HepG2 (cell line): ENCODE data around the gene ETV6. TPM values are rescaled to one million over a fixed set of nuclear protein-coding genes. Genes with fewer than 3 reads are reported as not detected.

Source experiments
- CBFB ChIP-seq: sonication (generic); formaldehyde crosslinking; IDR thresholded peaks from 2 replicates; pipeline ENCODE4 v1.4.0; 2020; ENCODE audit warnings: missing genetic modification reagents
- CHD2 ChIP-seq: IDR thresholded peaks from 2 replicates; pipeline ENCODE4 v1.6.1; 2011; ENCODE audit warnings: low read depth, low read length, improper control_type of control experiment
- CHD4 ChIP-seq: fragments of 200-600 bp; sonication (generic); IDR thresholded peaks from 2 replicates; pipeline ENCODE4 v1.7.0; 2017; ENCODE audit warnings: mild to moderate bottlenecking, low read length, borderline replicate concordance
- DR1 ChIP-seq: sonication (generic); formaldehyde crosslinking; IDR thresholded peaks from 2 replicates; pipeline ENCODE4 v1.8.0; 2021; ENCODE audit warnings: mild to moderate bottlenecking, missing genetic modification reagents, inconsistent platforms
- ELF1 ChIP-seq: sonication (generic); formaldehyde crosslinking; IDR thresholded peaks from 2 replicates; pipeline ENCODE4 v1.4.0; 2020; ENCODE audit warnings: missing genetic modification reagents
- GATA4 ChIP-seq: sonication (generic); IDR thresholded peaks from 2 replicates; pipeline ENCODE4 v1.6.1; 2016; ENCODE audit warnings: antibody characterized with exemption, low read depth, borderline replicate concordance
- HNRNPH1 ChIP-seq: fragments of 200-400 bp; formaldehyde crosslinking; optimal IDR thresholded peaks from 2 replicates; pipeline ENCODE3; 2017; ENCODE audit warnings: mild to moderate bottlenecking, low read depth, low read length
- IRF2 ChIP-seq: IDR thresholded peaks from 2 replicates; pipeline ENCODE4 v1.6.1; 2018; ENCODE audit warnings: missing genetic modification reagents, missing compliant biosample characterization
- KLF12 ChIP-seq: sonication (generic); formaldehyde crosslinking; IDR thresholded peaks from 2 replicates; pipeline ENCODE4 v1.4.0; 2020; ENCODE audit warnings: missing genetic modification reagents, borderline replicate concordance
- NKX3-1 ChIP-seq: sonication (generic); formaldehyde crosslinking; IDR thresholded peaks from 2 replicates; pipeline ENCODE4 v1.5.0; 2020; ENCODE audit warnings: missing genetic modification reagents
- PCBP1 ChIP-seq: fragments of 200-400 bp; formaldehyde crosslinking; IDR thresholded peaks from 2 replicates; pipeline ENCODE4 v1.6.1; 2017; ENCODE audit warnings: mild to moderate bottlenecking, low read depth, low read length, borderline replicate concordance
- PITX1 ChIP-seq: sonication (generic); formaldehyde crosslinking; IDR thresholded peaks from 2 replicates; pipeline ENCODE4 v1.5.1; 2020; ENCODE audit warnings: mild to moderate bottlenecking, missing genetic modification reagents
- SIX4 ChIP-seq: sonication (generic); formaldehyde crosslinking; IDR thresholded peaks from 2 replicates; pipeline ENCODE4 v1.4.0; 2020; ENCODE audit warnings: missing genetic modification reagents
- TP53 ChIP-seq: sonication (generic); formaldehyde crosslinking; conservative IDR thresholded peaks from 2 replicates; pipeline ENCODE4 v1.4.0; 2020; ENCODE audit warnings: missing genetic modification reagents
- ZBTB3 ChIP-seq: sonication (generic); formaldehyde crosslinking; IDR thresholded peaks from 2 replicates; pipeline ENCODE4 v1.4.0; 2020; ENCODE audit warnings: low read depth, mild to moderate bottlenecking, moderate library complexity, missing genetic modification reagents, borderline replicate concordance
- ZNF251 ChIP-seq: sonication (generic); formaldehyde crosslinking; IDR thresholded peaks from 2 replicates; pipeline ENCODE4 v1.9.0; 2021; ENCODE audit warnings: mild to moderate bottlenecking, missing genetic modification reagents
- ZNF282 ChIP-seq: fragments of 450-650 bp; IDR thresholded peaks from 2 replicates; pipeline ENCODE4 v1.6.1; 2018; ENCODE audit not compliant: partially characterized antibody
- ZNF292 ChIP-seq: sonication (generic); formaldehyde crosslinking; IDR thresholded peaks from 2 replicates; pipeline ENCODE4 v1.8.1; 2022; ENCODE audit warnings: mild to moderate bottlenecking, low read depth, missing genetic modification reagents, borderline replicate concordance
- ZNF564 ChIP-seq: sonication (generic); formaldehyde crosslinking; IDR thresholded peaks from 2 replicates; pipeline ENCODE4 v1.8.1; 2023; ENCODE audit warnings: mild to moderate bottlenecking, missing genetic modification reagents
- ZSCAN9 ChIP-seq: IDR thresholded peaks from 2 replicates; pipeline ENCODE4 v1.6.1; 2016; ENCODE audit warnings: borderline replicate concordance
- polyA plus RNA-seq, 8 experiments: library from polyadenylated mRNA; depleted of rRNA in 3 of 8; stranded (reverse) in 7 of 8; unstranded in 1 of 8; fragments of >200 nt; fragmentation: Illumina TruSeq in 4 of 8; extraction: Trizol in 4 of 8; gene quantifications; 2 replicates each; pipeline versions ENCODE4 v1.2.1 to v1.2.3, GENCODE V29; 2011 to 2016; ENCODE audit warnings: low read depth in 4 of 8, missing spikeins in 1 of 8, mixed read lengths in 1 of 8; ENCODE audit not compliant: insufficient read depth in 1 of 8
- total RNA-seq, 5 experiments: library from RNA; depleted of rRNA; stranded (reverse); fragments of >200 nt; fragmentation: Illumina TruSeq; extraction: Trizol; gene quantifications; 2 replicates each; pipeline ENCODE4 v1.2.3, GENCODE V29; 2016; ENCODE audit warnings: low read depth in 1 of 5
- TF ChIP-seq, protein P1 (sequence below): sonication (generic); formaldehyde crosslinking; IDR thresholded peaks from 2 replicates; pipeline ENCODE4 v1.5.0; 2020; ENCODE audit warnings: mild to moderate bottlenecking, low read depth, missing genetic modification reagents, borderline replicate concordance
- TF ChIP-seq, protein P2 (sequence below): sonication (generic); formaldehyde crosslinking; IDR thresholded peaks from 2 replicates; pipeline ENCODE4 v1.4.0; 2020; ENCODE audit warnings: missing genetic modification reagents
- TF ChIP-seq, protein P3 (sequence below): sonication (generic); formaldehyde crosslinking; conservative IDR thresholded peaks from 2 replicates; pipeline ENCODE4 v1.4.0; 2020; ENCODE audit warnings: mild to moderate bottlenecking, missing genetic modification reagents, moderate library complexity

ETV6 gene
- total and polyA plus RNA-seq, 2 of the 13 experiments (the other 11 are each of a cell fraction or from before 2014, with no cell fraction given): 2.2 to 3.0 TPM

DNA sequence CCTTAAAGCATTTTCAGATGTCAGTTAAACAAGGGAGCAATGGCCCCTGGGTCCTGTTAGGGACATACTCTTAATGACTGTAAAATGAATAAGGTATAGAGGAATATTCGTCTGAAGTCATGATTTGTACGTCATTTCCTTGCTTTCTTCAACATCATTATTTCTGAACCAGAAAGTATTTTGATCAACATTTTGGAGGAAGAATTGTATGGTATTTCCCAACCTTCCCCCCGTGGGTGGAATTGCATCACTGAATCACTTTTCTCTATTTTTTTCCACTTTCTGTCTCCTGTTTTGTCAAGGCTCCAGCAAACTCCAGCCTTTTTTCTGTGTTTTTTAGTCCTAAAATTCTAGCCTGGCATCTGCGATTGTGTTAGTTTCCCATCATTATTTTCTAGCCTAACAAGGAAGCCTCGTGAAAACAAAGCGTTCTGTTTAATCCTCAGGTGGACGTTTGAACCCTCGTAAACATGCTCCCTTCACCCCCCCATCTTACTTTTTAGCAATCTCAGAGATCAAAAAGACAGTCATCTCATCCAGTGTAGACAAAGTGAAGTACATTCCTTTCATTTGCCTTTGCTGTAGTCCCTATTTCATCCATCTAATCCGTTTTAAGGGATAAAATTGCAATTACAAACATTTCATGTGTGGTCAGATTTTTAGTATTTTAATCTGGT, 62.3 kb downstream of the ETV6 start (continued):
- TF ChIP-seq GATA4: no peak
- TF ChIP-seq CHD4: no peak
- no peak for TF ChIP-seq HNRNPH1
- TF ChIP-seq IRF2 (CRISPR knock-in tag): no peak
- TF ChIP-seq, protein P1, sequence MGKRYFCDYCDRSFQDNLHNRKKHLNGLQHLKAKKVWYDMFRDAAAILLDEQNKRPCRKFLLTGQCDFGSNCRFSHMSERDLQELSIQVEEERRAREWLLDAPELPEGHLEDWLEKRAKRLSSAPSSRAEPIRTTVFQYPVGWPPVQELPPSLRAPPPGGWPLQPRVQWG (CRISPR knock-in tag): no peak
- no peak for TF ChIP-seq DR1
- no peak for TF ChIP-seq ZNF292
- no peak for TF ChIP-seq ZNF564 (CRISPR knock-in tag)
- TF ChIP-seq, protein P2, sequence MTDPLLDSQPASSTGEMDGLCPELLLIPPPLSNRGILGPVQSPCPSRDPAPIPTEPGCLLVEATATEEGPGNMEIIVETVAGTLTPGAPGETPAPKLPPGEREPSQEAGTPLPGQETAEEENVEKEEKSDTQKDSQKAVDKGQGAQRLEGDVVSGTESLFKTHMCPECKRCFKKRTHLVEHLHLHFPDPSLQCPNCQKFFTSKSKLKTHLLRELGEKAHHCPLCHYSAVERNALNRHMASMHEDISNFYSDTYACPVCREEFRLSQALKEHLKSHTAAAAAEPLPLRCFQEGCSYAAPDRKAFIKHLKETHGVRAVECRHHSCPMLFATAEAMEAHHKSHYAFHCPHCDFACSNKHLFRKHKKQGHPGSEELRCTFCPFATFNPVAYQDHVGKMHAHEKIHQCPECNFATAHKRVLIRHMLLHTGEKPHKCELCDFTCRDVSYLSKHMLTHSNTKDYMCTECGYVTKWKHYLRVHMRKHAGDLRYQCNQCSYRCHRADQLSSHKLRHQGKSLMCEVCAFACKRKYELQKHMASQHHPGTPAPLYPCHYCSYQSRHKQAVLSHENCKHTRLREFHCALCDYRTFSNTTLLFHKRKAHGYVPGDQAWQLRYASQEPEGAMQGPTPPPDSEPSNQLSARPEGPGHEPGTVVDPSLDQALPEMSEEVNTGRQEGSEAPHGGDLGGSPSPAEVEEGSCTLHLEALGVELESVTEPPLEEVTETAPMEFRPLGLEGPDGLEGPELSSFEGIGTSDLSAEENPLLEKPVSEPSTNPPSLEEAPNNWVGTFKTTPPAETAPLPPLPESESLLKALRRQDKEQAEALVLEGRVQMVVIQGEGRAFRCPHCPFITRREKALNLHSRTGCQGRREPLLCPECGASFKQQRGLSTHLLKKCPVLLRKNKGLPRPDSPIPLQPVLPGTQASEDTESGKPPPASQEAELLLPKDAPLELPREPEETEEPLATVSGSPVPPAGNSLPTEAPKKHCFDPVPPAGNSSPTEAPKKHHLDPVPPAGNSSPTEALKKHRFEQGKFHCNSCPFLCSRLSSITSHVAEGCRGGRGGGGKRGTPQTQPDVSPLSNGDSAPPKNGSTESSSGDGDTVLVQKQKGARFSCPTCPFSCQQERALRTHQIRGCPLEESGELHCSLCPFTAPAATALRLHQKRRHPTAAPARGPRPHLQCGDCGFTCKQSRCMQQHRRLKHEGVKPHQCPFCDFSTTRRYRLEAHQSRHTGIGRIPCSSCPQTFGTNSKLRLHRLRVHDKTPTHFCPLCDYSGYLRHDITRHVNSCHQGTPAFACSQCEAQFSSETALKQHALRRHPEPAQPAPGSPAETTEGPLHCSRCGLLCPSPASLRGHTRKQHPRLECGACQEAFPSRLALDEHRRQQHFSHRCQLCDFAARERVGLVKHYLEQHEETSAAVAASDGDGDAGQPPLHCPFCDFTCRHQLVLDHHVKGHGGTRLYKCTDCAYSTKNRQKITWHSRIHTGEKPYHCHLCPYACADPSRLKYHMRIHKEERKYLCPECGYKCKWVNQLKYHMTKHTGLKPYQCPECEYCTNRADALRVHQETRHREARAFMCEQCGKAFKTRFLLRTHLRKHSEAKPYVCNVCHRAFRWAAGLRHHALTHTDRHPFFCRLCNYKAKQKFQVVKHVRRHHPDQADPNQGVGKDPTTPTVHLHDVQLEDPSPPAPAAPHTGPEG (CRISPR knock-in tag): no peak
- no peak for TF ChIP-seq ZBTB3 (CRISPR knock-in tag)
- TF ChIP-seq KLF12 (CRISPR knock-in tag): no peak
- no peak for TF ChIP-seq CHD2
- TF ChIP-seq CBFB (CRISPR knock-in tag): no peak
- TF ChIP-seq, protein P3, sequence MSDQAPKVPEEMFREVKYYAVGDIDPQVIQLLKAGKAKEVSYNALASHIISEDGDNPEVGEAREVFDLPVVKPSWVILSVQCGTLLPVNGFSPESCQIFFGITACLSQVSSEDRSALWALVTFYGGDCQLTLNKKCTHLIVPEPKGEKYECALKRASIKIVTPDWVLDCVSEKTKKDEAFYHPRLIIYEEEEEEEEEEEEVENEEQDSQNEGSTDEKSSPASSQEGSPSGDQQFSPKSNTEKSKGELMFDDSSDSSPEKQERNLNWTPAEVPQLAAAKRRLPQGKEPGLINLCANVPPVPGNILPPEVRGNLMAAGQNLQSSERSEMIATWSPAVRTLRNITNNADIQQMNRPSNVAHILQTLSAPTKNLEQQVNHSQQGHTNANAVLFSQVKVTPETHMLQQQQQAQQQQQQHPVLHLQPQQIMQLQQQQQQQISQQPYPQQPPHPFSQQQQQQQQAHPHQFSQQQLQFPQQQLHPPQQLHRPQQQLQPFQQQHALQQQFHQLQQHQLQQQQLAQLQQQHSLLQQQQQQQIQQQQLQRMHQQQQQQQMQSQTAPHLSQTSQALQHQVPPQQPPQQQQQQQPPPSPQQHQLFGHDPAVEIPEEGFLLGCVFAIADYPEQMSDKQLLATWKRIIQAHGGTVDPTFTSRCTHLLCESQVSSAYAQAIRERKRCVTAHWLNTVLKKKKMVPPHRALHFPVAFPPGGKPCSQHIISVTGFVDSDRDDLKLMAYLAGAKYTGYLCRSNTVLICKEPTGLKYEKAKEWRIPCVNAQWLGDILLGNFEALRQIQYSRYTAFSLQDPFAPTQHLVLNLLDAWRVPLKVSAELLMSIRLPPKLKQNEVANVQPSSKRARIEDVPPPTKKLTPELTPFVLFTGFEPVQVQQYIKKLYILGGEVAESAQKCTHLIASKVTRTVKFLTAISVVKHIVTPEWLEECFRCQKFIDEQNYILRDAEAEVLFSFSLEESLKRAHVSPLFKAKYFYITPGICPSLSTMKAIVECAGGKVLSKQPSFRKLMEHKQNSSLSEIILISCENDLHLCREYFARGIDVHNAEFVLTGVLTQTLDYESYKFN: peak; percentile 74
- TF ChIP-seq ELF1 (CRISPR knock-in tag): no peak
- no peak for TF ChIP-seq ZSCAN9
- TF ChIP-seq TP53 (CRISPR knock-in tag): no peak
- no peak for TF ChIP-seq SIX4 (CRISPR knock-in tag)
- TF ChIP-seq ZNF251 (CRISPR knock-in tag): no peak
- no peak for TF ChIP-seq PCBP1
- no peak for TF ChIP-seq NKX3-1 (CRISPR knock-in tag)
- TF ChIP-seq ZNF282: no peak
- peak; percentile 74 for TF ChIP-seq PITX1 (CRISPR knock-in tag)
